GM12873 (cell line): ENCODE results near the gene RAC2.

ENCODE experiments used
- TF ChIP-seq, protein P1 (sequence below): IDR thresholded peaks from 2 replicates; pipeline ENCODE4 v1.5.1; 2012; ENCODE audit warnings: low read depth, mild to moderate bottlenecking, moderate library complexity, low read length, control low read depth; ENCODE audit not compliant: insufficient read depth; ENCODE audit errors: missing control alignments

Gene RAC2

DNA sequence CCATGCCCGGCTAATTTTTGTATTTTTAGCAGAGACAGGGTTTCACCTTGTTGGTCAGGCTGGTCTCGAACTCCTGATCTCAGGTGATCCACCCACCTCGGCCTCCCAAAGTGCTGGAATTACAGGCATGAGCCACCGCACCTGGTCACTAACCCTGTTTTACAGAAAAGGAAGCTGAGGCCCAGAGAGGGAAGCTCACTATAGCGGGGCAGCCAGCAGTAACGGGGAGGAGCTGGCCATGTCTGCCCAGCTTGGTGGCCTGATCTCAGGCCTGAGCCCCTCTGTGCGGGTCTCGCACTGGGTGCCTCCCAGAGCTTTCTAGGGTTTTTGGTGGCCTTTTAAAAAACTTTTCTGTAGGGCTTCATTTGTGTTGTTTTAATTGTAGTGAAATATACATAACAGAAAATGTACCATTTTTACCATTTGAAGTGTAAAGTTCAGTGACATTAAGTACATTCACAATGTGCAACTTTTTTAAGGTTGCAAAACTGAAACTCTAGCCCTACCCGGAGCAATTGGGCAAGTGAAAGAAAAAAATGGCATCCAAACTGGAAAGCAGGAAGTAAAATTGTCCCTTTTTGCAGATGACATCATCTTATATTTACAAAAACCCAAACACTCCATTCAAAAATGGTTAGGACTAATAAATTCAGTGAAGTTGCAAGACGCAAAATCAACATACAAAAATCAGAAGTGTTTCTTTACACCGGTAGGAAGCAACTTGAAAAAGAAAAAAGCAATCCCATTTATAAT, 23.8 kb upstream of the RAC2 start:
- TF ChIP-seq, protein P1, sequence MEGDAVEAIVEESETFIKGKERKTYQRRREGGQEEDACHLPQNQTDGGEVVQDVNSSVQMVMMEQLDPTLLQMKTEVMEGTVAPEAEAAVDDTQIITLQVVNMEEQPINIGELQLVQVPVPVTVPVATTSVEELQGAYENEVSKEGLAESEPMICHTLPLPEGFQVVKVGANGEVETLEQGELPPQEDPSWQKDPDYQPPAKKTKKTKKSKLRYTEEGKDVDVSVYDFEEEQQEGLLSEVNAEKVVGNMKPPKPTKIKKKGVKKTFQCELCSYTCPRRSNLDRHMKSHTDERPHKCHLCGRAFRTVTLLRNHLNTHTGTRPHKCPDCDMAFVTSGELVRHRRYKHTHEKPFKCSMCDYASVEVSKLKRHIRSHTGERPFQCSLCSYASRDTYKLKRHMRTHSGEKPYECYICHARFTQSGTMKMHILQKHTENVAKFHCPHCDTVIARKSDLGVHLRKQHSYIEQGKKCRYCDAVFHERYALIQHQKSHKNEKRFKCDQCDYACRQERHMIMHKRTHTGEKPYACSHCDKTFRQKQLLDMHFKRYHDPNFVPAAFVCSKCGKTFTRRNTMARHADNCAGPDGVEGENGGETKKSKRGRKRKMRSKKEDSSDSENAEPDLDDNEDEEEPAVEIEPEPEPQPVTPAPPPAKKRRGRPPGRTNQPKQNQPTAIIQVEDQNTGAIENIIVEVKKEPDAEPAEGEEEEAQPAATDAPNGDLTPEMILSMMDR, result no peak

DNA sequence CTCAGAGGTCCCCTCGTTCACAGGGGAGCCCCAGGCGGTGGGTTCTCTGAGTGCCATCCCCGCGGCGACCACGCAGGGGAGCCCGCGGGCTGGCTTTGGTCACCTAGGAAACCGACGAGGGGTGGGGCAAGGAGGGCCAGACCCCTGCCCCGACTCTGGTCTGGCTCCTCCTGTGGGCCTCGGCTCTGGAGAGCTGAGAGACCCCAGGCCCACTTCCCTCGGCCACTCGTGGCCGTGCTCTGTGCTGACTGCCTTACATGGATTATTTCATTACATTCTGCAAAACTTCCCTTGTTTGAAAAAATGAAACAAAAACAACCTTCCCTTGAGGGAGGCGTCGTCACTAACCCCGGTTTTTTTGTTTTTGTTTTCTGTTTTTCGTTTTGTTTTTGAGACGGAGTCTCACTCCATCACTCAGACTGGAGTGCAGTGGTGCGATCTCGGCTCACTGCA, 23.1 kb upstream of the RAC2 start:
- TF ChIP-seq, protein P1, result peak; percentile 91

DNA sequence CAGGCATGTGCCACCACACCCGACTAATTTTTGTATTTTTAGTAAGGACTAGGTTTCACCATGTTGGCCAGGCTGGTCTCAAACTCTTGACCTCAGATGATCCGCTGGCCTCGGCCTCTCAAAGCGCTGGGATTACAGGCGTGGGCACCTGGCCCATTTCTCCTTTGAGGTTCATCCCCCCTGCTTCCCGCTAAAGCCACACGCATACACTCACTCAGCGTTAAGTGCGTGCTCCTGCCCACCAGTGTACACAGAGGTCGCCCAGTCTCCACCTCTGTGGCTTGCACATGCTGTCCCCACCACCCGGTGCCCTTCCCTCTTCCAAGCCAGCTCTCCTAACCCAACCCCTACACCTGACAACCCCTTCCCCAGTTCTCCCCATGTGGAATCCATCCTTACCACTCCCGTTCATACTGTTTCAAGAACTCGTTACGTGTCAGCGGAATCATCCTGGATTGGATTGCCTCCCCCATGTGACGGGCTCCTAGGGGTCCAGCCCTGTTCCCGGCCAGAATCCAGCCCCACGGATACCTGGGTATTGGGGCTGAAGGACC, 22.6 kb upstream of the RAC2 start:
- TF ChIP-seq, protein P1, result no peak

DNA sequence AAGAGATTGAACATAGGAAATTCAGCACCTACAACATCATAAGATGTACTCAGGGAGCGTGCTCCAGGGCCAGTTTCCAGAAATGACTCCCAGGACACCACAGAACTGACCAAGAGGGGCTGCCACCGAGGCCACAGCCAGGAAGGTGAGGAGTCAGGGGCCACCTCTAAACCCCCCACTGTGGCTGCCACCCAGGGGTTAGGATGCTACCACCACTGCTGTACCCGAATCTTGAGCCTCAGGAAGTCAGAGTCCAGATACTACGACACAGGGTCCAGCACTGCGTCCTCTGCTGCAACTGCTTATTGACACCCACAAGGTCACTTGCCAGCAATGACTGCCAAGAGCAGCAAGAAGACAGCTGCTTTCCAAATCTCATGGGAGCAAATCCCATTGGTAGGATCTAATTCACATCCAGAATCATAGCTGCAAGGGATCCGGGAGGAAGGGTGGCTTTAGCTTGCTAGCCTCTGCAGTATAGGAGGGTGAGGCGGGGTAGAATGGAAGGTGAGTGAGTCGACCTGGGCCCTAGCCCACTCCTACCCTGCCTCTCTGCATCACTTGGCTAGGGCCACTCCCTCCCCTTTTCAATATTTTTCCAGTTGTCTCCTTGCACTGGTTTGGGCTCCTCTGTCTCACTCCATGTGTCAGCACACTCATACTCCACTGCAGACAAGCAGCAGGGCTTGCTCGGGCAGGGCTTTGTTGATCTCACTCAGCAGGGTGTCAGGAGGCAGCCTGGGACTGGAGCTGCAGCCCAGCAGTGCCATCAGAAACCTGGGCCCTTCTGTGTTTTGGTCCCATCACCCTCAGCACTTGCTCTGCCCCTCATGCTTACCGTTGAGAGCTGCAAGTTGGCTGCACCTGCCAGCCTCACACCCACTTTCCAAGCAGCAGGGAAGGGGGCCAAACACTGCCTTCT, 20.2 kb upstream of the RAC2 start:
- TF ChIP-seq, protein P1, result no peak

DNA sequence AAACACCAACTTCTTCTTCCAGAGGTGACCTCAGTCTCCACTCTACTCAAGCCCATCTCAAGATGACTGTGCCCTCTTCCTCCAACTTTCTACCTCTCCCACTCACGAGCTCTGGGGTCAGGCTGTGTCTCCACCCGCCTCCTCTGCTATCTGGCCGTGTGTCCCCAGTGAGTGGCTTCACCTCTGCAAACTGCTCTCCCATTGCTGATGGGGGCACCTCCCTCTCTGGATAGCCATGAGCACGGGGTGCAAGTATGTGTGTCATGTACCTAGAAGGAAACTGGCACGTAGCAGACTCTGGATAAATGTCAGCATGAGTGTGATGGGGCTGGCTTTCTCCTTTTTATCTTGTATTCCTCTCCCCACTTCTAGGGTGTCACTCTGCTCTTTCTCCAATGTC, 18.3 kb upstream of the RAC2 start:
- TF ChIP-seq, protein P1, result no peak

DNA sequence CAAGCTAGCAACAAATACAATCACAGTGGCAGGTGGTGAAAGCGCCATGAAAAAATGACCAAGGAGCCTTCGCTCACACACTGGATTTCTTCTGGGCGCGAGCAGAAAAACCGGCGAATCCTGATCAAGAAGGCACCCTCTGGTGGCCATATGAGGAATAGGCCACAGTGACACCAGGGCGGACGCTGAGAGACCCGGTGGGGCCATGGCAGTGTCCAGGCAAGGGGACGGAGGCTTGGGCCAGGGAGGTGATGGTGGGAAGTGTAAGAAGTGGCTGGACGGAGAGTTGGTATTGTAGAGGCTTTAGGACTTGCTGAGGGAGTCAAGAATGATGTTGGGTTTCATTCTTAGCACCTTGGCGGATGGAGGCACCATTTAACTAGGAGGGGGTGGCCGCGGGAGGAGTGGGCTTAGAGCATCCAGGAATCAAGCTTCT, 16.9 kb upstream of the RAC2 start:
- TF ChIP-seq, protein P1, result peak; percentile 96
